ENCODE measurements around the gene ANLN. TPM values are rescaled to one million over a fixed set of nuclear protein-coding genes. Genes with fewer than 3 reads are reported as not detected.
A peak's percentile ranks its signal among the peaks of the same experiment; 100 is the strongest.

ANLN gene
- total RNA-seq, 4 donors from 2014 or later = 5.0 to 43.7 (median 11.2) TPM

- TF ChIP-seq POLR2A (IDR thresholded peaks at IDR 0.05) (no peak), CTCF (IDR thresholded peaks at IDR 0.05) (no peak)
- Histone ChIP-seq H3K36me3 (no peaks in the 10 kb centered on the region), H3K4me1 (no peaks in the 10 kb centered on the region), H3K27ac (no peak overlapping the region), H3K4me3 (no peak overlapping the region), H3K9me3 (no peaks in the 10 kb centered on the region), H3K27me3 (no peaks in the 10 kb centered on the region)
- DNase-seq = no peak
These were observed 28.4 kb upstream of the ANLN start for GRCh38 chr7:36361227-36361626.

DNA sequence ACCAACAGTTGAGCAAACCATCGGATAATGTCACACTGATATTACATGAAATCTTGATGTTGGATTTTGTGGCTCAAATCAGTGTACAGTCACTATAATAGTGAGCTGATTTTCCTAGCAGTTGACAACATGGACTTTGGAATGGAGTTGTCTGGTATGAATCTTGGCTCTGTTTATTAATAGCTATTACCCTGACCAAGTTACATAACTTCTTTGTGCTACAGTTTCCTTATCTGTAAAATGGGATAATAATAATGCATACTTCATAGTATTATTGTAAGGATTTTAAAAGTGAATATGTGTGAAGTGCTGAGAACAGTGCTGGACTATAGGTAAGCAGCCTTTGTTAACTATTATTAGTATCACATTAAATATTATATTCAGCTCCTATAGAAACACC, 26.1 kb upstream of the ANLN start:
- Histone ChIP-seq H3K27ac (no peak overlapping the region), H3K36me3 (no peaks in the 10 kb centered on the region), H3K4me1 (no peaks in the 10 kb centered on the region), H3K4me3 (no peak overlapping the region), H3K9me3 (no peaks in the 10 kb centered on the region), H3K27me3 (no peaks in the 10 kb centered on the region)
- no peak for TF ChIP-seq CTCF (IDR thresholded peaks at IDR 0.05)
- TF ChIP-seq POLR2A (IDR thresholded peaks at IDR 0.05) = no peak
- DNase-seq = no peak

DNA sequence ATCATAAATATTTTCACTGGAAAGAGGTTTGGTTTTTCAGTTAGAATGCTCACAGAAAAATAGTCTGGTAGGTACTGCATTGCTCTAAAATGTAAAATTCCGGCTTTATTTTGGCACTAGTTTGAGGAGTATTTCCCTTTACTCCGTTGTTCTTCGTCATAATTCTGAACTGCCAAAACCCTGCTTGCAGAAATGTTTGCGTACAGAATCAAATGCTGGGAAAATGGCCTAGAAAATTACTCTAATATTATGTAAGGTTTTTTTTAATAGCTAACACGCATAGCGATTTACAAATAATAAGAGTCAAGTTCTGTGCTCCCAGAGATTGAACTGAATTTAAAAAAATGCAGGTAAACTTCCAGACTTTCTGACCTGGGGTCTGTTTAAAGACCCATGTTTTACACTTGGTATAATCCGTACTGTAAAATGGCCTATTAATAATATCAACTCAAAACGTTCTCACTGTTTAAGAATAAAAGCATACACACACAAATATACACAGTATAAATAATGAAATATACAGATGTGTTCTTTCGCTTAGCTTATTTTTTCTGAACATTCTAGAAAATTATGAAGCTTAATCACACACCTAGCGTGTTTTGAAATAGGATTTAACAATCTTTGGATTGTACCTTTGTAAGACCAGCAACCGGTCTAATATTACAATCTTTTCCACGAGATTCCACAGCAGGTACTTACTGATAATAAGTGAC, 23.5 kb upstream of the ANLN start:
- Histone ChIP-seq H3K27ac (peak overlapping the region in 3 of 4 donors; percentile 34 to 62 (median 54)), H3K9me3 (no peaks in the 10 kb centered on the region), H3K27me3 (no peaks in the 10 kb centered on the region), H3K36me3 (no peaks in the 10 kb centered on the region), H3K4me1 (no peaks in the 10 kb centered on the region), H3K4me3 (peak overlapping the region; percentile 62 to 80 (median 73))
- no peak for TF ChIP-seq POLR2A (IDR thresholded peaks at IDR 0.05)
- no peak for TF ChIP-seq CTCF (IDR thresholded peaks at IDR 0.05)
- DNase-seq = no peak

DNA sequence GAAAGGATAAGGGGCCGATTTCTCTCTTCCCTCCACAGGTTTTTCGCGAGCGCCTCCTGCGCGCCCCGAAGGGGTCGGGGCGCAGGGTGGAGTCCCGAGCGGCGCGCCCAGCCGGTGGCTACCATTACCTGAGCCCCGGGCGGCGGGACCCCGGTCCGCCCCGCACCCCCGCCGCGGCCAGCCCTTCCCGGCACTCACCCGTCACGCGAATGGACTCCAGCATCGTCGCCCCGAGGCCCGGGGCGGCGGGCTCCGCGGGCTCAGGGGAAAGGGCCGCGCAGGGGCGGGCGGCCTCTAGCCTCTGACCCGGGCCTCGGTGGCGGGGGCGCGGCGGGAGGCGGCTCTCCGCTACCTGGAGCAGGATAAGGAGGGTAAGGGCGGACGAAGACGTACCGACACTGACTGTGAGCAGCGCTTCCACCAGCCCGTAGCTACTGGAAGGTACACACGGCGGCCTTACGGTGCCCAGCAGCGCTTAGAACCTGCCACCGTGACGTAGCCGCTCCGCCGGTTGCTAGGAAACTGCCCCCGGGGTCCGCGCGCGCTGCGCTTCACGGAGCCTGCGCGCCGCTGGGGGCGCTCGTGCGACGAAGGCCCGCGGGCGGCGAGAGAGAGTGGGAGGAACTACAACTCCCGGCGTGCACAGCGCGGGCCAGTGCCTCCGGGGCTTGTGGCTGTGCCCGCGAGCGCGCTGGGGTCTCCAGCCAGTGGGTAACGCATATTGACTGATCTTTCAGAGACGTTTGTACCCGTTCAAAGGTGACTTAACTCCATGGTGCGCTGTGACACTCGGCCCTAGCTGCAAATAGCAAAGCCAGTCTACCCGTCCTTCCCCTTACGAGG, 22.7 kb upstream of the ANLN start:
- peak; percentile 85 to 96 (median 91) for DNase-seq
- Histone ChIP-seq H3K9me3 (no peaks in the 10 kb centered on the region), H3K27me3 (no peaks in the 10 kb centered on the region), H3K27ac (peak overlapping the region; percentile 34 to 64 (median 58)), H3K36me3 (no peaks in the 10 kb centered on the region), H3K4me1 (no peaks in the 10 kb centered on the region), H3K4me3 (peak overlapping the region; percentile 62 to 80 (median 73))
- TF ChIP-seq CTCF (IDR thresholded peaks at IDR 0.05) = peak; percentile 79 to 98 (median 90)
- peak in 1 of 2 donors; percentile 51 for TF ChIP-seq POLR2A (IDR thresholded peaks at IDR 0.05)

DNA sequence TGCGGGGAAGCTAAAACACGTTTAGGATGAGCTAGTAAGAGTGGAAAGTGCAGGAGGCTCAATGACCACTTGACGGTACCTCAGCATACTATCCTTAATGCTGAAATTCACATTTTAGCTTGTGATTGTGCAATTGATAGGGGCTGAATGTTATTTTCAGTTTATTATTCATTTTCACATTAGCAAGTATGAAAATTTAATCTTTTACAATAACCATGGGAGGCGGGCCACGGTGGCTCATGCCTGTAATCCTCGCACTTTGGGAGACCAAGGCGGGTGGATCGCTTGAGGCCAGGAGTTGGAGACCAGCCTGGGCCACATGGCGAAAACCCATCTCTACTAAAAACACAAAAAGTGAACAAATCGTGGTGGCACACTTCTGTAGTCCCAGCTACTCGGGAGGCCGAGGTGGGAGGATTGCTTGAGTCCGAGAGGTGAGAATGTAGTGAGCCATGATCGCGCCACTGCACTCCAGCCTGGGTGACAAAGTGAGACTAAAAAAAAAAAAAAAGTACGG, 22.0 kb upstream of the ANLN start:
- Histone ChIP-seq H3K36me3 (no peaks in the 10 kb centered on the region), H3K27ac (no peak overlapping the region), H3K27me3 (no peaks in the 10 kb centered on the region), H3K4me1 (no peaks in the 10 kb centered on the region), H3K4me3 (peak overlapping the region; percentile 62 to 80 (median 73)), H3K9me3 (no peaks in the 10 kb centered on the region)
- TF ChIP-seq CTCF (IDR thresholded peaks at IDR 0.05) (no peak), POLR2A (IDR thresholded peaks at IDR 0.05) (no peak)
- no peak for DNase-seq

Measured in Peyer's patch (tissue), 4 donors.